Right renal pelvis (tissue), 4 donors: ENCODE data around the gene YIF1A. TPM values are rescaled to one million over a fixed set of nuclear protein-coding genes. Genes with fewer than 3 reads are reported as not detected.

ENCODE experiments used
- DNase-seq, 4 donors: peaks; one replicate each; pipeline ENCODE4 v3.0.0-alpha.2; 2013; ENCODE audit warnings: low read depth in 4 of 4, low spot score in 3 of 4, missing footprints in 1 of 4
- polyA plus RNA-seq, 4 donors: library from polyadenylated mRNA; unstranded; fragments of 120-200 nt; gene quantifications; one replicate each; pipeline ENCODE4 v1.2.1, GENCODE V29; 2013; ENCODE audit not compliant: insufficient read length in 4 of 4

YIF1A gene
- polyA plus RNA-seq, 4 donors: 48.5 to 67.8 (median 50.8) TPM

DNA sequence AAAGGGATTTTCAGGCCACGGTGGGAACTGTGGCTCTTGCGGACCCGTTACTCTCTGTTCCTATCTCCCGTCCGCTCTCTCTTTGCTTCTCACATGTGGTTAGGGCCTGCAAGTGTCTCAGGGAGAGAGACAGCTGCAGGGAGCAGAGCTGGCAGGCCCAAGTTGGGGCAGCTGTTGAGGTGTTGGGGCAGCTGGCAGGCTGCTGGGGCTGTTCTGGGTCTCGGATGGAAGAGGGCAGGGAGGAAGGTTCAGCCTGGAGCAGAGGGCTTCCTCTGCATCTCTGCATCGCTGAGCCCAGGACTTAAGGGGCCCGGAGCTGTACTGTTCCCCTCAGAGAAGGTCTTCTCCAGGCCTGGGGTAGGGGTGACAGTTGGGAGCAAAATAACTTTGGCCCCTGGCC is 13.5 kb downstream of the YIF1A start:
- no peak for DNase-seq

DNA sequence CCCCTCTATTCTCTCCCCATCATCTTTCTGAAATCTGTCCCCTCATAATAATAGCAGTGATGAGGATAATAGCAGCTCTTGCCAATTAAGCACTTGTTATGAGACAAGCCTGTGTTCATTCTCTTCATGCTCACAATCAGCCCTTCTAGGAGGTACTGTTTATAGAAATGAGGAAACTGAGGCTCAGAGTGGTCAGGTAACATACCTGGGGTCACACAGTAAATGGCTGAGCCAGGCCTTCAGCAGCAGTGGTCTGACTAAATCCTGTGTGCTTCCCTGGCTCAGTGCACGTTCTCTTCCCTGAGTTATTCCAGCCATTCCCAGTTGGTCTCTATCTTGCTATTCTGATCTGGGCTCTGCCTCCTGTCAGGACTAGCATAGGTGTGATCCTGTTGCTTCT is 14.7 kb downstream of the YIF1A start:
- DNase-seq: no peak

DNA sequence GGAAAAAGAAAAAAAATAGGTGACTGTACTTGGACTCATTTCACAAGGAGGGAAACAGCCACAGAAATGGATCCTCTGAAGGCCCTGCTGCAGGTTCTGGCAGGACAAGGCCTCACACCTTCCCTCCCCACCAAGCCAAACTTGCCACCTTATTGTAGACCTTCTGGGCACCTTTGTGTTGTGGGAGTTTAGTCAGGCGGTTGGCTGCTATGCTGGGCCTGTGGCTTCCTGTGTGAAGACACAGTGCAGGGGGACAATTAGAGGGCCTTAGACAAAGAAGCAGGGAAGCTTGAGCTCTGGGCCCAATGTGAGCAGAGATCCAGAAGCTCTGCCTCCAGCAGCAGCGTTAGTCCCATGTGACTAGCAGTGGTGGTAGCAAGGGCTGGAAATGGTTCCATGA is 16.3 kb downstream of the YIF1A start:
- no peak for DNase-seq

DNA sequence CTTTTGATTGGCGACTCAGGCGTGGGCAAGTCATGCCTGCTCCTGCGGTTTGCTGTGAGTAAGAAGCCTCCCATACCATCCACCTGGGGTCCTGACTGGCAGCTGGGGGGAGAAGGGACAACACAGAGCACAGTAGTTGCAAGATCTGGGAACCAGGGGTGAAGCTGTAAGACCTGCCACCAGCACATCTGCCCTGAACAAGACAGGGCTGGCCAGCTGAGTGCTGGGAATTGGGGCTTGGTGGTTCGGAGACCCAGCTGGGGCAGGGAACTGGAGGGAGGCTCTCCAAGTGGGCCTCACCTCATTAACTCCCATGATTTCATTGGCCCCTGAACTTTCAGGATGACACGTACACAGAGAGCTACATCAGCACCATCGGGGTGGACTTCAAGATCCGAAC is 17.1 kb downstream of the YIF1A start:
- DNase-seq: no peak

DNA sequence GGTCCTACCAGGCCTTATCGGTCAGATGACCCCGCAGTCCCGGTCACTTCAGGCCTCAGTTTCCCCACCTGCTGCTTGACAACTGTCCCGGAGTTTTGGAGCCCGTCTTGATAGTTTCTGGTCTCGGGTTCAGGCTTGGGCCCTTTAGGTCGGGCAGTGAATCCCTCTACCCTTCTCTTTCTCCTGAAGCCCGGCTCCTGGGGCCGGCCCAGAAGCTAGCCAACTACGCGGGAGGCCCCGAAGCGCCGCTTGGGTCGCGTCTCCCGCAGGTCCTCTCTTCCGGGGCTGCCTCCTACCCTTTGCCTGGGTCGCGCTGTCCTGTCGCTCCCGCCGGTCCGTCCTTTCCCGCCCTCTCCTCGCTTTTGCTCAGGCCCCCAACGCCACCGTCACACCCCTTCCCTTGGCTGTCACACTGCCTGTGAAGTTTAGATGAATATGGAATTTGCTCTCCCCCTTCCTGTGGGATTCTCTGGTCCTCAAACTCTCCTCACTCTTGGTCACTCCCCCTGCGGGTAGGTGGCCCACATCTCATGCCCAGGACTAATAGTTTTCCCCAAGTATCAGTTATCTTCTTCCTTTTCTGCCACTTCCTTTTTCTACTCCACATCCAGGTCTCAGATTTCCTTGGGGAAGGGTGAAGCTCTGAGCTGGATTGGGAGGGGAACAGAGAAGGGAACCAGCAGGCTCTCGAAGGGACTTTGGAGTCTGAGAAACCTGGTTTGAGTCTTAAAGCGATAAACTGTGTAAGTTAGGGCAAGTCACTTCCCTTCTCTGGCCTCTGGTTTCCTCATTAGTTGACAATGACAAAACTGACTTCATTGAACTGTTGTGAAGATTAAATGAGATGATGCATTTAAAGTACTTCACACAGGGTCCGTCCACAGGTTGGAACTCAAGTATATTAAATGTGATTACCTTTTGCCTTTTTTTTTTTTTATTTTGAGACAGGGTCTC is 19.7 kb downstream of the YIF1A start:
- DNase-seq: no peak

DNA sequence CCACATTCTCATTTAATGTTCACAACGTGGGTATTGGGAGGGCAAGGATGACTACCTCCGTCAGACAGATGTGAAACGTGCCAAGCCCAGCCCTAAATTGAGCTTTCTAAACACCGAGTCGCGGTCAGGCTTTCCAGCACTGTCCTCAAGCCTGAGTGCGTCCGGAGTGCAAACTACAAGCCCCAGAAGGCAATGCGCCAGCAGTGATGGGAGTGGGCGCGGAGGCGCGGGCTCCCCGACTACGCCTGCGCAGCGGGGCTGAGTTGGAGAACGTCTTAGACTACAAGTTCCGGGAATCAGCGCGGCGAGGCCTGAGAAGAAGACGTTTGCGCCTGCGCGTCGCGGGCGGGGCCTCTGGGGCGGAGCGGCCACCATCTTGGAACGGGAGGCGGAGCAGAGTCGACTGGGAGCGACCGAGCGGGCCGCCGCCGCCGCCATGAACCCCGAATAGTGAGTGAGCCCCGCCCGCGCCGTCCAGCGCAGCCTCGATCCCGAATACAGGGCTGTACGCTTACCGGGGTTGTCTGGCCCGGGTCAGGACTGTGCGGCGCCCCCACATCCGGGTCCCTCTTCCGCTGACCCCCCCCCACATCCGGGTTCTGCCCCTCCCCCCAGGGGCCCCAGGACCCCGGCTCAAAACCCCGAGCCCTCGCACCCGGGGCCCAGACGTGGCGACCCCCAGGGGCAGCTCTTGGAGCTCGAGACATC is 20.5 kb downstream of the YIF1A start, which contains the start of gene RAB1B:
Gene RAB1B, plus strand, starts transcription at position 396 of the 708 bp plus-strand sequence. Its CDS starts 41 bp downstream, at position 437.
- DNase-seq: peak; percentile 99 to 100 (median 100)

DNA sequence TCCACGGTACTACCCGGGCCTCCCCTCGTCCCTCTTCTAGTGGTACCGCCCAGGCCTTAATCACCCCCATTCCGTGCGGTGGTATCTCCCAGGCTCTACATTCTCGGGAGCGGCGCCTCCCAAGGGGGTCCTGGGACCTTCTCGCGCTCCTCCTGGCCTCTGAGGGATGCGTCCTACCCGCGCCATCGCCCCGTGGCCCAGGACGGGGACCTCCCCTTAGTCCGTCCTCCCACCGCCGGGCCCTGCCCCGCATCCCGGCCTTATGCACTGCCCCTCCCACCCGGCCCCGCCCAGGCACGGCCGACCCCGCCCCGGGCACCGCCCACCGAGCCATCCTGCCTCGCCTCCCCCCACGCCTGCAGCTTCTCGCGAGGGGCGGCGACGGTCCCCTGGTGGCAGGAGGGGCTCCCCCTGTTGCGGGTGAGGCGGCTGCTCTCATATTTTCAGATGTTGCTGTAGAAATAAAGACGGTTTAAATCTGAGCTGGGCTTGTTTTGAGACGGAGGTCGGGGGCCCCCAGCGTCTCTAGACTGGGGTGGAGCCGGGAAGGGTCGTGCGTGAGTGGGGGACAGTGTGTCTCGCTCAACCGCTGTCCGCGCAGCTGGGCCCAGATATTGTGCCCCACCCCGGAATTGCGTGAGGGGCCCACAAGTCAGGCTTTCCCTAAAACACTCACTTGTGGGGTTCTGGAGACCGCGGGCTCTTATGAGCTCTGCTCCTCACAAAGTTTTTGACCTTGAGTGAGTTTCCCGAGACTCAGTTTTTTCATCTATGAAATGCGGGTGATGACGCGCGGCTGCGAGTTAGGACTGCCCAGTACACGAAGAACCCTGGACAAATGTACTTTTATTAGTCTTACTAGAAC is 21.3 kb downstream of the YIF1A start:
- peak; percentile 80 to 88 (median 82) for DNase-seq

DNA sequence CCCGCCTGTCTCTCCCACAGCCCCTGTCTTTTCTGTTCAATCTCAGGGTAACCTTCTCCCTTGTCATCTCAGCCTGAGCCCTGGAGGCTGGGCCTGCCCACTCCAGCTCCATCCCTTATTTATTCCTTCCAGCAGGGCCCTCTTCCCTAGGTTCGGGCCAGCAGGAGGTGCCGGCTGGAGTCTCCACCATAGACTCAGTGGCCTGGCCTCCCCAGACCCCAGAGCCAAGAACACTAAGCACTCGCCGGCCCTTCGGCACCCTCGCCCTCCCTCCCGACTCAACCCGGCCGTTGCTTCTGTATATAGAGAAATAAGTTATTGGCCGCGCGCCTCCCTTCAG is 21.9 kb downstream of the YIF1A start:
- DNase-seq: no peak

DNA sequence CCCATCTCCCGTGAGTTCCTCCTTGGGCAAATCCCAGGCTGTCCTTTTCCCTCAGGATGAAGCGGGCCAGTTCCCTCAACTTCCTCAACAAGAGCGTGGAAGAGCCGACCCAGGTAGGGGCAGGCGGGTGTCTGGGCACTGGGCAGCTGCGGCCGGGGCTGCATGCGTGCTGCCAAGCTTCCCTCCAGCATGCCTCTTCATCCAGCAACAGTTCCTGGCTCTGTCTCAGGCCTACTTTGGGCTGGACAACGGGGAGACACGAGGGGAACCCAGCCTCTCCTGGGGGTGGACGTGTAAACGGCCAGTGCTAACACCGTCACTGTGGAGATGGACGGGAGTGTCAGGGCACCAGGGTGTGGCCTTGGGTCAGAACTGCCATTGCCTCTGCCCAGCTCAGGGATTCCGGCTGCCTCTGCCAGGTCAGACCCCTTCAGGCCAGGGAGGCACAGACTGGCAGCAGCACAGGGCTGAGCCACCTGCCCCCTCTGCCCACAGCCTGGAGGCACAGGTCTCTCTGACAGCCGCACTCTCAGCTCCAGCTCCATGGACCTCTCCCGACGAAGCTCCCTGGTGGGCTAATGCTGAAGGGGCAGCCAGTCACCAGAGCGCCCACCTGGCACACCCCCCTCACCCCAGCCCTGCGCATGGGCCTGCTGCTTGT is 22.4 kb downstream of the YIF1A start:
- no peak for DNase-seq

DNA sequence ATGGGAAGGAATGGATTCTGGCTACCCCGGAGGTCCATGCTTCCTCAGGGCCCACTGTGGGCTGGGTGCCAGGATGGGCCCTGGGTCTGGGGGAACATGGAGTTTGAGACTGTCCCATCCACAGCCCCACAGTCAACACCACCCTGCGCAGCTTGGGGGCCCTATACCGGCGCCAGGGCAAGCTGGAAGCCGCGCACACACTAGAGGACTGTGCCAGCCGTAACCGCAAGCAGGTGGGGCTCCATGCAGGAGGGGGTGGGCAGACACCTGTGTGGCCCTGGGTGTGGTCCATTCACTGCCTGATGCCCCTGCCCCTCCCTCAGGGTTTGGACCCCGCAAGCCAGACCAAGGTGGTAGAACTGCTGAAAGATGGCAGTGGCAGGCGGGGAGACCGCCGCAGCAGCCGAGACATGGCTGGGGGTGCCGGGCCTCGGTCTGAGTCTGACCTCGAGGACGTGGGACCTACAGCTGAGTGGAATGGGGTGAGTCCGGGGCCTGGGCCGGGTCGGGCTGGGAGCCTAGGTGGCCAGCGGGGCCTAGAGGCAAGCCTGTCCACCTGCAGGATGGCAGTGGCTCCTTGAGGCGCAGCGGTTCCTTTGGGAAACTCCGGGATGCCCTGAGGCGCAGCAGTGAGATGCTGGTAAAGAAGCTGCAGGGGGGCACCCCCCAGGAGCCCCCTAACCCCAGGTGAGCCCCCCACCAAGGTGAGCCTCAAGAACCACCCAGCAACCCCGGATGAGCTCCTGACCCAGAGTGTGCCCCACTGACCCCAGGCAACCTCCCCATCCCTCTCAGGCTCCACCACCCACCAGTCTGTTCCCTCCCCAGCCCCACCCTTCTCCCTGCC is 23.2 kb downstream of the YIF1A start:
- DNase-seq: no peak

DNA sequence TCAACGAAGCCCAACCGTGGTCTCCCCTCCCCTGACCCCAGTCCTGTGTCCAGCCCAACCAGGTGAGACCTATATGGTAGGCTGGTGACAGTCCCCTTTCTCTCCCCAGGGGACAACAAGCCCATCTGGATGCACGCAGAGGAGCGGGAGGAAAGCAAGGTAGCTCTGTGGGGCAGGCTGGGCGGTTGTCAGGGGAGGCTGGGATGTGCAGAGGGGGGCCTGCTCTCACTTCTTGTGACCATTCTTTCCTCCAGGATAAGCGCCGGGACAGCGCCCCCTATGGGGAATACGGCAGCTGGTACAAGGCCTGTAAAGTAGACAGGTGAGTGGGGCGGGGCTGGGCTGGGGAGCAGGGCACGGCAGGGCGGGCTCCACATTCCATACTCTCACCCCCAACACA is 24.0 kb downstream of the YIF1A start:
- DNase-seq: no peak

DNA sequence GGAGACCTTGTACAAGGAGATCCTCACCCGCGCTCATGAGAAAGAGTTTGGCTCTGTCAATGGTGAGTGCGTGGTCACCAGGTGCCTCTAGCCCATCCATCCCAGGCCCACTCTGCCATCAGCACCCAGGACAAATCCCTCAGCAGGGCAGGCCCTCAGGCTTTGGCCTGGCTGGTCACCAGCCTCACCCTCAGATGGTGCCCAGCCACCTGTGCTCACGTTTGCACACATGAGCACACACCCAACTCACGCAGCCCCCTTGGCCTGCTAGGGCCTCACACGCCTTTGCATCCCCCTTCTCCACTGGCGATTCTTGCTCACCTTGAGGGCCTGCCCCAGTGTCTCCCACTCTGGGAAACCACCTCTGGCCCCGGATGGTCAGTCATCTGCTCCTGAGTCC is 24.6 kb downstream of the YIF1A start:
- DNase-seq: no peak

DNA sequence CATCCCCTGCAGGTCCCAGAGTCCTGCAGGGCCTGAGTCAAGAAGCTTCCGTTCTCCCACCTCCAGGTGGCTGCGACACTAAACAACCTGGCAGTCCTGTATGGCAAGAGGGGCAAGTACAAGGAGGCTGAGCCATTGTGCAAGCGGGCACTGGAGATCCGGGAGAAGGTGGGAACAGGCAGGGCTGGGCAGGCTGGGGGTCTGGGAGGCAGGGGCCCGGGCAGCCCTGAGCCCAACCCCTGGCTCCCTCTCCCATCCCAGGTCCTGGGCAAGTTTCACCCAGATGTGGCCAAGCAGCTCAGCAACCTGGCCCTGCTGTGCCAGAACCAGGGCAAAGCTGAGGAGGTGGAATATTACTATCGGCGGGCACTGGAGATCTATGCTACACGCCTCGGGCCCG is 25.2 kb downstream of the YIF1A start:
- DNase-seq: no peak

DNA sequence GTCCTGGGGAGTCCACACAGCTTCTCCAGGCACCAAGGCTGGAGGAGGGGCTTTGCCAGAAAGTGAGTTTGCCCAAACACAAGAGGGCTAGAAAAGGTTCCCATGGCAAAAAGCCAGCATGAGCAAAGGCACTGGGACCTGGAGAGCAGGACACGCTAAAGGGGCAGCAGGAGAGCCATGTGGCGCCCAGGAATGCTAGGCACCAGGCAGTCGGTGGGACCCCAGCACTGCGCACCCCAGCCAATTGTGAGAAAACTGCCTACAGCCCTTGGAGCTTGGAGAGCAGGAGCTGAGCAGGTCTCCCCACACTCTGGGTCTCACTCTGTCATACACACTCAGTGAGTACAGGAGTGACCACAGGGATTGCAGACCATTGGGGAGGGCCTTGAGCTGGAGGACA is 25.7 kb downstream of the YIF1A start:
- no peak for DNase-seq

DNA sequence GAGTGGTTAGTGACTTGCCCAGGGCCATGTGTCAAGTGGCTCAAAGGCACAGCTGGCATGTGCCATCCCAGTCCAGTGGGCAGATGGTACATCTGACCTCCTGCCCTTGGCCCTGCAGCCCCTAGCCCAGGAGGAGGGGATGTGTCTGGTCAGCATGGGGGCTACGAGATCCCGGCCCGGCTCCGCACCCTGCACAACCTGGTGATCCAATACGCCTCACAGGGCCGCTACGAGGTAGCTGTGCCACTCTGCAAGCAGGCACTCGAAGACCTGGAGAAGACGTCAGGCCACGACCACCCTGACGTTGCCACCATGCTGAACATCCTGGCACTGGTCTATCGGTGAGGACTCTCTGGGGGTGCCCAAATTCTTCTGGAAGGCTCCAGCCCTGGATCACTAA is 26.2 kb downstream of the YIF1A start:
- DNase-seq: no peak

DNA sequence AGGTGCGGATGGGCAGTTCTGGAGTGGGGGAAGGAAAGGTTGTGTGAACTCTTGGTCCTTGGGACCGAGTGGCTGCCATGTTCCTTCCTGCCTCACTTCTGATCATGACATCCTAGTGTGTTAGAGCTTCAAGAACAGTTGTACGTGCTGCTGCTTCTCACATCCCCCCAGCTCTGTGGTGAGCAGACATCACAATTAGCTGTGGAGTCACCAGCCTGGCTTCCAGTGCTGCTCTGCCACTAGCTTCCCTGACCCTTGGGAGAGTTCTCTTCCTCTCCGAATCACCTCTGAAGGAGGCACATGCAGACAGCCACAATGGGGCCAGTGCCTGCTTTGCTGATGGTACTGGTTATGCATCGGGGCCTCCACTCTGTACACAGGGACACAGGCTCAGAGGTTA is 26.8 kb downstream of the YIF1A start:
- DNase-seq: no peak

DNA sequence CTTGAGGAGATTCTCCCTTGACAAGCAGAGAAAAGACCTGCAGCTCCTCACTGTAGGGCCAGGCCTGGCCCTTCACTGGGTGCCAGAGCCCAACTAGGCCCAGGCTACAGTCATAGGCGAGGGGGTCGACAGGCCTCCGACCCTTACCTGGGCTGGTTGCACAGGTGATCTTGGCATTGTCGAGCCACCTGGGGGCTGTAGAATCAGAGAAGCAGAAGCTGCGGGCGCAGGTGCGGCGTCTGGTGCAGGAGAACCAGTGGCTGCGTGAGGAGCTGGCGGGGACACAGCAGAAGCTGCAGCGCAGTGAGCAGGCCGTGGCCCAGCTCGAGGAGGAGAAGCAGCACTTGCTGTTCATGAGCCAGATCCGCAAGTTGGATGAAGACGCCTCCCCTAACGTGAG is 27.4 kb downstream of the YIF1A start:
- no peak for DNase-seq

DNA sequence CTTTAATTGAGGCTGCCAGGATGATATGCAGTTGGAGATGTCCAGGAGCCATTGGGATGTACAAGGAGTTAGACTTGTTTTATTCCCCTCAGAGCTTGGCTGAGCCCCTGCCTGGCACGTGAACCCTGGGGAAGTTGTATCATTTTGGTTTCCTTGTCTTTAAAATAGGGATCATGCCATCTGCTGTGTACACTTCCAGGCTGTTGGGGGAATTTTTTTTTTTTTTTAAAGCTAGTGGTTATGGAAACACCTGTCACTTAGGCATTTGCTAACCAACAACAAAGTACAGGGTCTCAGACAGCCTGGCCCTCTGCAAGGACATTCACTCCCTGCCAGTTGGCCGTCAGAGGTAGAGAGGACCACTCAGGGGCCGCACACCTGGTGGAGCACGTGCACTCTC is 29.0 kb downstream of the YIF1A start:
- DNase-seq: no peak

DNA sequence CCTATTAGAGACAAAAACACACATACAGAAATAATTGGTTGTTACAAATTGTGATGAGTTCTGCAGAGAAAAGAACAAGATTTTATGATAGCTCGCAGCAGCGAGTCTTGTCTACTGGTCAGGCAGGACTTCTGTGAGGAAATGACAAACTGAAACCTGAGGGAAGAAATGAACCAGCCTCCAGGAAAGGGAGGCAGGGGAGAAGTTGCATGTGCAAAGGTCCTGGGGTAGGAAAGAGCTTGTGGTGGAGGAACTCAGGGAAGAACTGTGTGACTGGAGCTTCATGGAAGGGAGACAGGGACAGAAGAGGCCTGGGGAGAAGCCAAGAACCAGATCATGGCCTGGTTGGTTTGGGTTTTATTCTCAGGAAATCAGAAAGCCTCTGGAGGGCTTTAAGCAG is 29.7 kb downstream of the YIF1A start:
- DNase-seq: no peak

DNA sequence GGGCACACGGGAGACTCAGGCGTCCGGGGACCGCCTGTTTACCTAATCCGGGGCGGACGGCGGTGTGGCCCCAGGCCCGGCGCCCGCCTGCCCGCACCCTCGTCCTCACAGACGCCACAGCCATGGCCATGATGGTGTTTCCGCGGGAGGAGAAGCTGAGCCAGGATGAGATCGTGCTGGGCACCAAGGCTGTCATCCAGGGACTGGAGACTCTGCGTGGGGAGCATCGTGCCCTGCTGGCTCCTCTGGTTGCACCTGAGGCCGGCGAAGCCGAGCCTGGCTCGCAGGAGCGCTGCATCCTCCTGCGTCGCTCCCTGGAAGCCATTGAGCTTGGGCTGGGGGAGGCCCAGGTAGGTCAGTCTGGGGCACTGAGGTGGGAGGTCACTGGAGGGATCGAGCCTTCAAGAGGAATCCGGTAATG is 30.5 kb downstream of the YIF1A start:
- no peak for DNase-seq
